Measurements from ENCODE around the gene IFITM1. TPM values are rescaled to one million over a fixed set of nuclear protein-coding genes. Genes with fewer than 3 reads are reported as not detected.
"Not testable (repeated sequence)": the region's sequence is repeated elsewhere in the genome, so short reads cannot be mapped to it uniquely, and the experiment has no call there.

The IFITM1 gene
- total RNA-seq, 1 donor from 2014 or later: 526 TPM

DNA sequence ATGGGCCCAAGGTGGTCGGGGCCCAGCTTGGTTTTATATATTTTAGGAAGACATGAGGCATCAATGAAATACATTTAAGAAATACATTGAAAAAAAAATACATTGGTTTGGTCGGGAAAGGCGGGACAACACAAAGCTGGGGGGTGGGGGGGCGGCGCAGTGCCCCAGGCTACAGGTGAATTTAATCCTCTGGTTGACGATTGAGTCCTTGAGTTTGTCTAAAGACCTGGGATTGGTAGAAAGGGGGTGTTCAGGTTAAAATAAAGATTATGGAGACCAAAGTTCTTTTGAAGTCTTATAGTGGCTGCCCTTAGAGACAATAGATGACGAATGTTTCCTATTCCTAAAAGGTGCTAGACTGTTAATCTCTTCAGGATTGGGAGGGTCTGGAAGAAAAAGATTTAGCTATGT is 3.1 kb downstream of the IFITM1 start:
- no peak for FAIRE-seq
- peak overlapping the region; percentile 88 for H3K27ac Mint-ChIP-seq (ENCODE audit: unreplicated experiment)
- H3K36me3 Mint-ChIP-seq (ENCODE audit: low read depth, unreplicated experiment): peaks cover 7% of the 10 kb centered on the region
- H3K9me3 Mint-ChIP-seq (ENCODE audit: unreplicated experiment): no peaks in the 10 kb centered on the region
- peaks cover 26% of the 10 kb centered on the region for H3K27me3 ChIP-seq (ENCODE audit: insufficient read depth, low read length)
- H3K36me3 ChIP-seq (ENCODE audit: insufficient read depth, low read length): no peaks in the 10 kb centered on the region
- DNase-seq (ENCODE audit: low read depth): no peak
- H3K4me2 ChIP-seq (ENCODE audit: low read length): no peak overlapping the region
- H3K4me1 Mint-ChIP-seq (ENCODE audit: low read depth, unreplicated experiment): peaks cover 28% of the 10 kb centered on the region
- H3K4me3 ChIP-seq (ENCODE audit: insufficient read depth, low read depth, low read length): no peak overlapping the region
- no peak overlapping the region for H3K27ac ChIP-seq (ENCODE audit: low read depth, low read length)
- no peak overlapping the region for H2AFZ ChIP-seq (ENCODE audit: low read depth, low read length)
- H3K27me3 Mint-ChIP-seq (ENCODE audit: low read depth, unreplicated experiment): no peaks in the 10 kb centered on the region
- no peaks in the 10 kb centered on the region for H4K20me1 ChIP-seq (ENCODE audit: insufficient read depth, low read length)
- H3K79me2 ChIP-seq (ENCODE audit: insufficient read depth, low read length): peaks cover 12% of the 10 kb centered on the region
- no peak overlapping the region for H3K9ac ChIP-seq (ENCODE audit: low read length)
- peak overlapping the region; percentile 91 for H3K4me3 Mint-ChIP-seq (ENCODE audit: unreplicated experiment)
- no peaks in the 10 kb centered on the region for H3K9me3 ChIP-seq (ENCODE audit: insufficient read depth, low read depth, low read length)
- TF ChIP-seq CTCF (IDR thresholded peaks at IDR 0.05; ENCODE audit: insufficient read depth, low read depth, low read length): no peak
- no peak for TF ChIP-seq EZH2 (IDR thresholded peaks at IDR 0.05; ENCODE audit: insufficient read depth, low read length)
- peaks cover 13% of the 10 kb centered on the region for H3K4me1 ChIP-seq (ENCODE audit: insufficient read depth, low read length)

DNA sequence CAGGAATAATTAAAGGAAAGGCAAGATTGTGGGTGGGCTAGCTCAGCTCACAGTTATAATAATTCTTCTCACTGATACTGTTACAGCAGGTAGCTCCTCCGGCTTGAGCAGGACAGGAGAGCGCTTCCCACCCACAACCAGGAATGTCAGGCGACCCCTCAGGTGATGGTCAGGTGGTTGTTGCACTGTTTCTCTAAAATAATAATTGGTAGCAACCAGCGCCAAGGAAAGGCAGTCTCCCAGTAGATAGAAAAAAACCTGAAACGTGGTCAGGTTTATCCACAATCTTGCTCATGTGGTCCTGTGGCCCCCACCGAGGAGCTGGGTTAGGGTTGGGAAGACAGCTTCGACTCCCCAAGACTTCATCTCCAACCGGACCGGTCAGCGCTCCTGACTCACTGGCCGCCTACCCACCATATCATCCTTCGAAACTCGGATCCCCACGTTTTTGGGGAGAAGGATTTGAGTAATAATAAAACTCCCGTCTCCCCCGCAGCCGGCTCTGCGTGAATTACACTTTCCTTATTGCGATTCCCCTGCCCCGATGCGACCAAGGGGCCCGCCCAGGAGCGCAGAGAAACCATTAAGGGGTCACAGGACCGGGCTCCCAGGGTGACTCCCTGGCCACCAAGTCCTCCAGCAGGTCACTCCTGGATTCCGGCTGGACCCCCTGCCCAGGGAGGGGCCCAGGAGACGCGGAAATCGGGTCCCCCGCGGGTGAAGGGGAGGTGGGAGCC is 4.0 kb downstream of the IFITM1 start:
- not testable (repeated sequence) for DNase-seq (ENCODE audit: low read depth); H3K27ac ChIP-seq (ENCODE audit: low read depth, low read length); H4K20me1 ChIP-seq (ENCODE audit: insufficient read depth, low read length); H3K36me3 Mint-ChIP-seq (ENCODE audit: low read depth, unreplicated experiment); FAIRE-seq; H3K9ac ChIP-seq (ENCODE audit: low read length); H3K4me3 ChIP-seq (ENCODE audit: insufficient read depth, low read depth, low read length); H3K9me3 Mint-ChIP-seq (ENCODE audit: unreplicated experiment); H3K27me3 Mint-ChIP-seq (ENCODE audit: low read depth, unreplicated experiment); H2AFZ ChIP-seq (ENCODE audit: low read depth, low read length); H3K36me3 ChIP-seq (ENCODE audit: insufficient read depth, low read length); H3K9me3 ChIP-seq (ENCODE audit: insufficient read depth, low read depth, low read length)
- Histone ChIP-seq H3K4me2 (ENCODE audit: low read length) (peak overlapping the region; percentile 39), H3K27me3 (ENCODE audit: insufficient read depth, low read length) (peaks cover 26% of the 10 kb centered on the region), H3K79me2 (ENCODE audit: insufficient read depth, low read length) (peaks cover 12% of the 10 kb centered on the region), H3K4me1 (ENCODE audit: insufficient read depth, low read length) (peaks cover 13% of the 10 kb centered on the region)
- Mint-ChIP-seq H3K4me3 (ENCODE audit: unreplicated experiment) (peak overlapping the region; percentile 91), H3K4me1 (ENCODE audit: low read depth, unreplicated experiment) (peaks cover 24% of the 10 kb centered on the region), H3K27ac (ENCODE audit: unreplicated experiment) (peak overlapping the region; percentile 88)

DNA sequence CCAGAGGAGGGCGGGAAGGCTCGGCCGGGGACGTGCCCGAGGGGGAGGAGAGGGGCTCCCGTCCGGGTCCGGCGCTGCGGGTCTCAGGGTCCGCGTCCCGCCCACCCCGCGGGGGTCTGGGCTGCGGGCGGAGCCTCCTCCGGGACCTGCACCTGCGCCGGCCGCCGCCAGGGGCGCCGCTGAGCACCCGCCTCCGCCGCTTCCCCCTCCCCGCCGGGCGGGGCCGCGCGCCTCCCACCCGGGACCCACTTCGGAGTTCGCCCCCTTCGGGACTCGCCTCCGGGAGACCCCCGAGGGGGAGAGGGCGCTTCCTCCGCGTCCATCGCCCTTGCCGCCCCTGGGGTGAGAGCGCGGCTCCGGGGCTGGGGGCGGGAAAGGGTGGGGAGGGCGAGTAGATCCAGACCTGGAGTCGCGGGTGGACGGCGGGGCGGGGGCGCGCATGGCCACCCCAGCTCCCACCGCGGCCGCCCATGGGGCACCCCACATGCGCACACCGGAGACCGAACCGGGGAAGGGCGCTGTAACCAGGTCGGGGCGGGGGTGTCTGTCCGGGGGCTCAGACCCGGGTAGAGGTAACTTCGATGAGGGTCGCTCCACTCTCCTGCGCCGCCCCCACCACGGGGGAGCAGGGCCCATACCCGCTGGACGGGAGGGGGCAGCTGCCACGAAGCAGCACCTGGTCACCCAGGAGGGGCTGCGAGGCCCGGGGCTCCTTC is 4.7 kb downstream of the IFITM1 start:
- FAIRE-seq; H3K36me3 Mint-ChIP-seq (ENCODE audit: low read depth, unreplicated experiment); DNase-seq (ENCODE audit: low read depth); H3K27ac Mint-ChIP-seq (ENCODE audit: unreplicated experiment); H3K36me3 ChIP-seq (ENCODE audit: insufficient read depth, low read length); H3K9me3 Mint-ChIP-seq (ENCODE audit: unreplicated experiment); H4K20me1 ChIP-seq (ENCODE audit: insufficient read depth, low read length); H3K9me3 ChIP-seq (ENCODE audit: insufficient read depth, low read depth, low read length); H3K4me3 Mint-ChIP-seq (ENCODE audit: unreplicated experiment); H2AFZ ChIP-seq (ENCODE audit: low read depth, low read length); H3K4me3 ChIP-seq (ENCODE audit: insufficient read depth, low read depth, low read length); H3K27me3 Mint-ChIP-seq (ENCODE audit: low read depth, unreplicated experiment); H3K27ac ChIP-seq (ENCODE audit: low read depth, low read length): not testable (repeated sequence)
- Histone ChIP-seq H3K4me2 (ENCODE audit: low read length) (peak overlapping the region; percentile 97), H3K27me3 (ENCODE audit: insufficient read depth, low read length) (peaks cover 26% of the 10 kb centered on the region), H3K79me2 (ENCODE audit: insufficient read depth, low read length) (peaks cover 12% of the 10 kb centered on the region), H3K9ac (ENCODE audit: low read length) (peak overlapping the region; percentile 88), H3K4me1 (ENCODE audit: insufficient read depth, low read length) (peaks cover 13% of the 10 kb centered on the region)
- peaks cover 18% of the 10 kb centered on the region for H3K4me1 Mint-ChIP-seq (ENCODE audit: low read depth, unreplicated experiment)

DNA sequence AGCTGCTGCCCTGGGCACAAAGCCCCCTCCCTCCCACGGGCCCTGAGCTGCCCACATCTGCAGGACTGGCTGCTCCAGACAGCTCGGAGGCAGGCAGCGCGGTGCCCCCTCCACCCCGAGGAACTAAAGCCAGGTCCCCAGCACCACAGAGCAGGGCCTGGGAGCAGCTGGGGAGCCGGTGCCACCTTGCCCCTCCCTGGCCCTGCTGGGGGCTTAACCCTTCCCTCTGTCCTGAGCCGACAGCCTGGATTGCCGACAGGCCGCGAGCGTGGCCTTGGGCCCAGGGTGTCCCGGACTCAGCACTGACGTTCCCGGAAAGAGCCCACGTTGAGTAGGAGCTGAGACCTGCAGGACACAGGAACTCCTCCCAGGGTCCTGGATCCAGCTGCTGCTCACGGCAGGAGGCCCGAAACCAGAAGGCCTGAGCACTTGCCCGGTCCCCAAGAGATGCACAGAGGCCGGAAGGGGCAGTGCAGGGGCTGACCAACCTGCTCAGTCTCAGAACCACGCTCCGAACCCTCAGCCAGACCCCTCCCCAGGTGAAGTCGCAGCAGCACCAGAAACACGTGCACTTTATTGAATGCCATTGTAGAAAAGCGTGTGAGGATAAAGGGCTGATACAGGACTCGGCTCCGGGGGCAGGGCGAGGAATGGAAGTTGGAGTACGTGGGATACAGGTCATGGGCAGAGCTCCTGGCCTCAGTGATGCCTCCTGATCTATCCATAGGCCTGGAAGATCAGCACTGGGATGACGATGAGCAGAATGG is 5.5 kb downstream of the IFITM1 start:
- Histone ChIP-seq H3K4me3 (ENCODE audit: insufficient read depth, low read depth, low read length) (peak overlapping the region; percentile 55), H3K9ac (ENCODE audit: low read length) (peak overlapping the region; percentile 88), H3K79me2 (ENCODE audit: insufficient read depth, low read length) (peaks cover 12% of the 10 kb centered on the region), H3K27me3 (ENCODE audit: insufficient read depth, low read length) (peaks cover 26% of the 10 kb centered on the region), H3K4me2 (ENCODE audit: low read length) (peak overlapping the region; percentile 97)
- H3K36me3 ChIP-seq (ENCODE audit: insufficient read depth, low read length); DNase-seq (ENCODE audit: low read depth); H4K20me1 ChIP-seq (ENCODE audit: insufficient read depth, low read length); FAIRE-seq; H3K4me1 ChIP-seq (ENCODE audit: insufficient read depth, low read length); H3K9me3 Mint-ChIP-seq (ENCODE audit: unreplicated experiment); H3K36me3 Mint-ChIP-seq (ENCODE audit: low read depth, unreplicated experiment); H3K27me3 Mint-ChIP-seq (ENCODE audit: low read depth, unreplicated experiment); H3K27ac ChIP-seq (ENCODE audit: low read depth, low read length); H2AFZ ChIP-seq (ENCODE audit: low read depth, low read length); H3K9me3 ChIP-seq (ENCODE audit: insufficient read depth, low read depth, low read length): not testable (repeated sequence)
- Mint-ChIP-seq H3K27ac (ENCODE audit: unreplicated experiment) (peak overlapping the region; percentile 98), H3K4me3 (ENCODE audit: unreplicated experiment) (peak overlapping the region; percentile 98), H3K4me1 (ENCODE audit: low read depth, unreplicated experiment) (peaks cover 18% of the 10 kb centered on the region)

DNA sequence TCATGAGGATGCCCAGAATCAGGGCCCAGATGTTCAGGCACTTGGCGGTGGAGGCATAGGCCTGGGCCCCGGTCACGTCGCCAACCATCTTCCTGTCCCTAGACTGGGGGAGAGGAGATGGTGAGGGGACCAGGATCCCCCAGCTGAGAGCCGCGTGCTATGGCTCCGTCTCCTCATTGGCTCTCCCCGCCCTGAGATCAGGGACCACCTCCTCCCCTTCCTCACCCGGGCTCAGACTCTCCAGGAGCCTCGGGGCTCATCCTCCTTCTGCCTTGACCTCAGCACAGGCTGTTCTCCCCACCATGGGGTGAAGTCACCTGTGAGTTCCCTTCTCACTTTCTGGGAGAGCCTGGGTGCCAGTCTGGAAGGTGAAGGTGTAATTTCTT is 6.0 kb downstream of the IFITM1 start:
- peaks cover 25% of the 10 kb centered on the region for H3K27me3 ChIP-seq (ENCODE audit: insufficient read depth, low read length)
- not testable (repeated sequence) for H2AFZ ChIP-seq (ENCODE audit: low read depth, low read length); H3K36me3 ChIP-seq (ENCODE audit: insufficient read depth, low read length); H3K9me3 Mint-ChIP-seq (ENCODE audit: unreplicated experiment); H3K36me3 Mint-ChIP-seq (ENCODE audit: low read depth, unreplicated experiment); H3K9me3 ChIP-seq (ENCODE audit: insufficient read depth, low read depth, low read length); H3K27me3 Mint-ChIP-seq (ENCODE audit: low read depth, unreplicated experiment); H3K27ac ChIP-seq (ENCODE audit: low read depth, low read length); FAIRE-seq; DNase-seq (ENCODE audit: low read depth); H3K4me1 ChIP-seq (ENCODE audit: insufficient read depth, low read length); H4K20me1 ChIP-seq (ENCODE audit: insufficient read depth, low read length)
- H3K4me3 ChIP-seq (ENCODE audit: insufficient read depth, low read depth, low read length): peak overlapping the region; percentile 76
- peak overlapping the region; percentile 98 for H3K4me3 Mint-ChIP-seq (ENCODE audit: unreplicated experiment)
- peaks cover 18% of the 10 kb centered on the region for H3K4me1 Mint-ChIP-seq (ENCODE audit: low read depth, unreplicated experiment)
- peaks cover 12% of the 10 kb centered on the region for H3K79me2 ChIP-seq (ENCODE audit: insufficient read depth, low read length)
- peak overlapping the region; percentile 97 for H3K4me2 ChIP-seq (ENCODE audit: low read length)
- H3K27ac Mint-ChIP-seq (ENCODE audit: unreplicated experiment): peak overlapping the region; percentile 98
- peak overlapping the region; percentile 88 for H3K9ac ChIP-seq (ENCODE audit: low read length)
